Activated T-cell treated with anti-CD3 and anti-CD28 coated beads, Interleukin-2, amount 50 U/mL, for 24 hours (primary cell): ENCODE measurements around the gene NSUN5.
"Not testable (repeated sequence)": the region's sequence is repeated elsewhere in the genome, so short reads cannot be mapped to it uniquely, and the experiment has no call there.

ENCODE experiments used
- DNase-seq: peaks from one replicate; pipeline ENCODE4 v3.0.0-alpha.2; 2020
- H3K27ac Mint-ChIP-seq: 2 replicates; pipeline ENCODE4 v1.8.0; 2020; ENCODE audit warnings: mild to moderate bottlenecking, mixed read lengths
- H3K27me3 Mint-ChIP-seq: 2 replicates; pipeline ENCODE4 v1.8.0; 2020; ENCODE audit warnings: mixed read lengths
- H3K36me3 Mint-ChIP-seq: 2 replicates; pipeline ENCODE4 v1.8.0; 2020; ENCODE audit warnings: low read depth, mixed read lengths
- H3K4me1 Mint-ChIP-seq: 2 replicates; pipeline ENCODE4 v1.8.0; 2020; ENCODE audit warnings: low read depth, mixed read lengths
- H3K4me3 Mint-ChIP-seq: 2 replicates; pipeline ENCODE4 v1.8.0; 2020; ENCODE audit warnings: mild to moderate bottlenecking, moderate library complexity, mixed read lengths
- H3K9me3 Mint-ChIP-seq: 2 replicates; pipeline ENCODE4 v1.8.0; 2020; ENCODE audit warnings: mixed read lengths

Gene NSUN5

GRCh38 chr7:73340514-73340913, 31.9 kb upstream of the NSUN5 start:
- Mint-ChIP-seq H3K27me3 (peaks cover 8% of the 10 kb centered on the region), H3K4me1 (no peaks in the 10 kb centered on the region), H3K36me3 (no peaks in the 10 kb centered on the region), H3K27ac (no peak overlapping the region), H3K9me3 (no peaks in the 10 kb centered on the region), H3K4me3 (no peak overlapping the region)
- DNase-seq, result no peak

GRCh38 chr7:73338321-73338720, 29.7 kb upstream of the NSUN5 start:
- no peak for DNase-seq
- Mint-ChIP-seq H3K4me3 (no peak overlapping the region), H3K27ac (no peak overlapping the region), H3K36me3 (no peaks in the 10 kb centered on the region), H3K9me3 (no peaks in the 10 kb centered on the region), H3K27me3 (peaks cover 6% of the 10 kb centered on the region), H3K4me1 (no peaks in the 10 kb centered on the region)

- Mint-ChIP-seq H3K9me3 (no peaks in the 10 kb centered on the region), H3K27me3 (no peaks in the 10 kb centered on the region), H3K4me3 (no peak overlapping the region), H3K36me3 (no peaks in the 10 kb centered on the region), H3K4me1 (no peaks in the 10 kb centered on the region), H3K27ac (no peak overlapping the region)
- no peak for DNase-seq
These were observed 23.8 kb upstream of the NSUN5 start for GRCh38 chr7:73332447-73332846.

DNA sequence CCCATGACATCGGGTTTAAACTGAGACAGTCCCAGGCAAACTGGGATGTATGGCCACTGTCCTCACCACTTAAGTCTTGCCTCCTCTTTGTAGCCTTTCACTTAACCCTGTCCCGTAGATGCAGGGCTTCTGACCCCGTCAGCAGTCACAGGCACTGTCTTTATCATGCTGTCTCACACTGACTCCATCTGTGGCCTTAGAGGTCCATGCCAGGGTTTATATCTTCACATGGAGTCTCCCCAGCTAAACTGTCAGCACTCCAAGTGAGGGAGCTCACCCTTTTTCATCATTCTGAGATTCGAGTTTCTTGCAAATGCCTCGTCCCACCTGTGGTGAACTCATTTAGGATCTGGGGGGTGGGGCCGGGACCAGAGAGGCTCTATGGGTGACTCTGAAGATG, 22.1 kb upstream of the NSUN5 start:
- H3K27me3 Mint-ChIP-seq, result no peaks in the 10 kb centered on the region
- no peaks in the 10 kb centered on the region for H3K4me1 Mint-ChIP-seq
- H3K9me3 Mint-ChIP-seq, result no peaks in the 10 kb centered on the region
- no peak overlapping the region for H3K27ac Mint-ChIP-seq
- no peak overlapping the region for H3K4me3 Mint-ChIP-seq
- H3K36me3 Mint-ChIP-seq, result no peaks in the 10 kb centered on the region
- DNase-seq, result no peak

- Mint-ChIP-seq H3K4me3 (no peak overlapping the region), H3K9me3 (no peaks in the 10 kb centered on the region), H3K27me3 (no peaks in the 10 kb centered on the region), H3K4me1 (no peaks in the 10 kb centered on the region), H3K27ac (no peak overlapping the region), H3K36me3 (no peaks in the 10 kb centered on the region)
- no peak for DNase-seq
These were observed 21.4 kb upstream of the NSUN5 start for GRCh38 chr7:73329861-73330581.

DNA sequence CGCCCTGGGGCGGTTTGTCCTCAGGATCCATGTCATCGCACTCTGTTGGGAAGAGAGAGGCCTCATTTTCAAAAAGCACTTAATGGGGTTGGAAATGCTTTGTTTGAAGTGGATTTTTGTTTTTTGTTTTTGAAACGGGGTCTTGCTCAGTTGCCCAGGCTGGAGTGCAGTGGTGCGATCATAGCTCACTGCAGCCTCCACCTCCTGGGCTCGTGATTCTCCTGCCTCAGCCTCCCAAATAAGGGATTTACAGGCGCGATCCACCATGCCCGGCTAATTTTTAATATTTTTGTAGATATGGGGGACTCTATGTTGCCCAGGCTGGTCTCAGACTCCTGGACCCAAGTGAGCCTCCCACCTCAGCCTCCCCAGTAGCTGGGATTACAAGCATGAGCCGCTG, 20.1 kb upstream of the NSUN5 start:
- Mint-ChIP-seq H3K9me3 (no peaks in the 10 kb centered on the region), H3K27me3 (no peaks in the 10 kb centered on the region), H3K36me3 (no peaks in the 10 kb centered on the region), H3K27ac (no peak overlapping the region), H3K4me3 (no peak overlapping the region), H3K4me1 (peaks cover 8% of the 10 kb centered on the region)
- no peak for DNase-seq

GRCh38 chr7:73327922-73328321, 19.3 kb upstream of the NSUN5 start, which contains the start of the genes FKBP6 and TRIM50:
Gene FKBP6, plus strand, starts transcription at chr7:73328161. Its CDS starts 268 bp downstream, at chr7:73328429.
Gene TRIM50, minus strand, starts transcription at chr7:73328082. Its CDS starts 3,295 bp downstream, at chr7:73324787.
- H3K4me1 Mint-ChIP-seq, result peaks cover 11% of the 10 kb centered on the region
- not testable (repeated sequence) for H3K36me3 Mint-ChIP-seq

DNA sequence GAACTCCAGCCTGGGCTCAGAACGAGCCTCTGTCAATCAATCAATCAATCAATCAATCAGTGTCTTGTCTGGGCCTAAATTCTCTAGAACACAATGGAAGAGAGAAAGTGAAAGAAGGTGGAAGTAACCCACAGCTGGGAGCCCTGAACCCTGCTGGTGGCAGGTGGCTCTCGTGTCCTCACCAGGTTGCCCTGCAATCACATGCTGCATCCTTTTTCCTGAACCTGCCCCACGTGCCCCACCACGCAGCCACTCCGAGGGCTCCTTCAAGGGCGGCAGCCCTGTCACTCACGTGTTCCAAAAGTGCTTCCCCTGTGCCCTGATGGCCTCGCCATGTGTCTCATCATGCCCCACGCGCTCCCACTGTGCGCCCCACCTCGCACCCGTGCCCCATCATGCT, 18.8 kb upstream of the NSUN5 start:
- H3K4me1 Mint-ChIP-seq, result peaks cover 11% of the 10 kb centered on the region
- H3K27me3 Mint-ChIP-seq, H3K27ac Mint-ChIP-seq, H3K36me3 Mint-ChIP-seq, DNase-seq, H3K9me3 Mint-ChIP-seq, H3K4me3 Mint-ChIP-seq: not testable (repeated sequence)

More at GRCh38 chr7:73327922-73328321, 19.3 kb upstream of the NSUN5 start, which contains the start of the genes FKBP6 and TRIM50:
- DNase-seq, H3K9me3 Mint-ChIP-seq, H3K4me3 Mint-ChIP-seq, H3K27me3 Mint-ChIP-seq, H3K27ac Mint-ChIP-seq: not testable (repeated sequence)

GRCh38 chr7:73325424-73325823, 16.8 kb upstream of the NSUN5 start:
- DNase-seq, H3K9me3 Mint-ChIP-seq, H3K36me3 Mint-ChIP-seq, H3K27ac Mint-ChIP-seq, H3K4me3 Mint-ChIP-seq, H3K27me3 Mint-ChIP-seq: not testable (repeated sequence)
- peaks cover 11% of the 10 kb centered on the region for H3K4me1 Mint-ChIP-seq

DNA sequence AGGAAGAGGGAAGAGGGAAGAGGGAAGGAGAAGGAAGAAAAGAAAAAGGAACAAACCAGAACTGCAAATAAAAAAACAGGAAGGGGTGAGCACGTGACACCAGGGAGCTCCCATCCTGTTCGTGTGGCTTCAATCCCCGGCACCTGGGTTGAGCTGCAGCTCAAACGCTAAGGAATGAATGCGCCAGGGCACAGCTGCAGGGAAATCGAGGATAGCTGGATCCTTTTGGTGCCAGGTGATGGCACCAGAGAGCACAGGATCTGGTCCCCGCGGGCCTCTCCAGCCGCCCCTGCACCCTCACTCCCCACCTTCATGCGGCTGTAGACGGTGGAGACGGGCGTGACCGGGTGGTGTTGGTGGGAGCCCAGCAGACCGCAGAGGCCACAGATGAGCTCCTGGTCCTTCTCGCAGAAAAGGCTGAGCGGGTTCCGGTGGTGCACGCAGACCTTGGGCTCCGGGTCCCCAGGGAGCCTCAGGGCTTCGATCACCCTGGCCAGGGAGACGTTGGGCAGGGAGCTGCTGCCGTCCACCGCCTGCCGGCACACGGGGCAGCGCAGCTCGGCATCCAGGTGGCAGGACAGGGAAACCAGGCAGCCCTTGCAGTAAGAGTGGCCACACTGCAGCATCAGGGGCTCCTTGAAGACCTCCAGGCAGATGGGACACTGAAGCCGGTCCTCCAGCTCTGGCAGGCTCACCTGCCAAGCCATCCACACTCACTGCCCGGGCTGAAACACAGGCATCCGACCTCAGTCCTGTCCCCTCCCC, 15.6 kb upstream of the NSUN5 start:
- H3K4me1 Mint-ChIP-seq, result peaks cover 11% of the 10 kb centered on the region
- H3K36me3 Mint-ChIP-seq, H3K27ac Mint-ChIP-seq, H3K27me3 Mint-ChIP-seq, H3K9me3 Mint-ChIP-seq: not testable (repeated sequence)
- H3K4me3 Mint-ChIP-seq, result peak overlapping the region; percentile 47
- peak; percentile 71 for DNase-seq

DNA sequence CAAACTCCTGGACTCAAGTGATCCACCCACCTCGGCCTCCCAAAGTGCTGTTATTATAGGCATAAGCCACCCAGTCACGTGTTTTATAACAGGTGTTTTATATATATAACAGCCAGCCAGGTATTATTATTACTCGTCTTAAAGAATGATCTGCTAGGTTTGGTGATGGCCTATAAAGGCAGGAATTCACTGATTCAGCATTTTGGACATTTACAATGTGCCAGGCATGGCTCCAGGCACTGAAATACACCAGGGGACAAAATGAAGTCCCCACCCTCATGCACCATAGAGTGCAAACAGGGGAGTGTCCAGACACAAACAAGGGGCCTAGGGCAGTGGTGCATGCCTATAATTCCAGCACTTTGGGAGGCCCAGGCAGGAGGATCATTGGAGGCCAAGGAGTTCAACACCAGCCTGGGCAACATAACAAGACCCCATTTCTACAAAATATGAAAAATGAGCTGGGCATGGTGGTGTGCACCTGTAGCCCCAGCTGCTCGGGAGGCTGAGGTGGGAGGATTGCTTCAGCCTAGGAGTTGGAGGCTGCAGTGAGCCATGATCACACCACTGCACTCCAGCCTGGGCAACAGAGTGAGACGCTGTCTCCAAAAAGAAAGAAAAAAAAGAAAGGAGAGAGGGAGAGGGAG, 14.9 kb upstream of the NSUN5 start:
- H3K27me3 Mint-ChIP-seq, H3K36me3 Mint-ChIP-seq, H3K27ac Mint-ChIP-seq, H3K9me3 Mint-ChIP-seq, DNase-seq: not testable (repeated sequence)
- Mint-ChIP-seq H3K4me1 (peaks cover 11% of the 10 kb centered on the region), H3K4me3 (peak overlapping the region; percentile 47)

- DNase-seq, H3K27ac Mint-ChIP-seq, H3K9me3 Mint-ChIP-seq, H3K27me3 Mint-ChIP-seq, H3K4me3 Mint-ChIP-seq, H3K36me3 Mint-ChIP-seq: not testable (repeated sequence)
- peaks cover 11% of the 10 kb centered on the region for H3K4me1 Mint-ChIP-seq
These were observed 11.4 kb upstream of the NSUN5 start for GRCh38 chr7:73320009-73320408.

DNA sequence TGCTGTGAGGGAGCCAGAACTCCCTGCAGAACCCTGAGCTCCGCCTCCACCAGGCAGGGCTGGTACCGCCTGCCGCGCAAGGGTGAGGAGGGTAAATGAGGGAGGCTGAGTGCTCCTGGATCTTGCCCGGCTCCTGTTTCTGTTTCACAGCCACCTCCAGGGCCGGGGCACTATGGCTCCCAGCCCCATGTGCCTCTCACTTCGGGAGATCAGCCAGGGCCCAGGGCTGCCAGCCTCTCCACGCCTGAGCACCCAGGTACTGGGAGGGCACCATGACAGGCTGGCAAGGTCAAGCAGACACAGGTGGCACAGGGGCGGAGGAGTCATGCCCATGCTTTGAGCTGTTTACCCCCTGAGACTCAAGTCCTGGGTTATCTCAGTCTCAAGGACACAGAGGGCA, 10.9 kb upstream of the NSUN5 start:
- H3K9me3 Mint-ChIP-seq, H3K36me3 Mint-ChIP-seq, H3K4me3 Mint-ChIP-seq, DNase-seq, H3K27ac Mint-ChIP-seq, H3K27me3 Mint-ChIP-seq: not testable (repeated sequence)
- peaks cover 11% of the 10 kb centered on the region for H3K4me1 Mint-ChIP-seq

- not testable (repeated sequence) for H3K36me3 Mint-ChIP-seq, H3K27me3 Mint-ChIP-seq, DNase-seq, H3K9me3 Mint-ChIP-seq, H3K27ac Mint-ChIP-seq, H3K4me1 Mint-ChIP-seq, H3K4me3 Mint-ChIP-seq
These were observed 10.1 kb upstream of the NSUN5 start for GRCh38 chr7:73318656-73319204.
